ENCODE results near the gene MARF1.
"Not testable (repeated sequence)": the region's sequence is repeated elsewhere in the genome, so short reads cannot be mapped to it uniquely, and the experiment has no call there.

Gene MARF1

DNA sequence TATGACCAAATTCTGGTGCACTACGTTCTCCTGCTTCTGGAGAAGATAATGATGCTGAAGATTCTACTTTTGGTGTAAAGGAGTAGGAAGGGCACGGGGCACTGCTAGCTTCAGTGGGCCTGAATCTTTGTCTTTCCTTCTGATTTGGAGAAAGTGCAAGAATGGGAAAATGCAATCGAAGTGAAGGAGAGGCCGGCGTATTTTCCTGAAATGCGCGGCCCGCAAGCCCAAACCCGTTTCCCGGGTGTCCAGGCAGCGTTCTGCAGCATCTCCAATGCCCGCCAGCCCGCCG is 6.7 kb upstream of the MARF1 start:
- DNase-seq (ENCODE audit: low read depth) = no peak
- TF ChIP-seq, protein P1, sequence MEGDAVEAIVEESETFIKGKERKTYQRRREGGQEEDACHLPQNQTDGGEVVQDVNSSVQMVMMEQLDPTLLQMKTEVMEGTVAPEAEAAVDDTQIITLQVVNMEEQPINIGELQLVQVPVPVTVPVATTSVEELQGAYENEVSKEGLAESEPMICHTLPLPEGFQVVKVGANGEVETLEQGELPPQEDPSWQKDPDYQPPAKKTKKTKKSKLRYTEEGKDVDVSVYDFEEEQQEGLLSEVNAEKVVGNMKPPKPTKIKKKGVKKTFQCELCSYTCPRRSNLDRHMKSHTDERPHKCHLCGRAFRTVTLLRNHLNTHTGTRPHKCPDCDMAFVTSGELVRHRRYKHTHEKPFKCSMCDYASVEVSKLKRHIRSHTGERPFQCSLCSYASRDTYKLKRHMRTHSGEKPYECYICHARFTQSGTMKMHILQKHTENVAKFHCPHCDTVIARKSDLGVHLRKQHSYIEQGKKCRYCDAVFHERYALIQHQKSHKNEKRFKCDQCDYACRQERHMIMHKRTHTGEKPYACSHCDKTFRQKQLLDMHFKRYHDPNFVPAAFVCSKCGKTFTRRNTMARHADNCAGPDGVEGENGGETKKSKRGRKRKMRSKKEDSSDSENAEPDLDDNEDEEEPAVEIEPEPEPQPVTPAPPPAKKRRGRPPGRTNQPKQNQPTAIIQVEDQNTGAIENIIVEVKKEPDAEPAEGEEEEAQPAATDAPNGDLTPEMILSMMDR (IDR thresholded peaks at IDR 0.05; ENCODE audit: low read depth, low read length) = no peak
- no peak for TF ChIP-seq POLR2A (IDR thresholded peaks at IDR 0.05; ENCODE audit: extremely low read depth, insufficient read length)
- TF ChIP-seq MYC (IDR thresholded peaks at IDR 0.05; ENCODE audit: low read depth, low read length) = peak; percentile 3; the same call in 1 of the 2 replicates
- TF ChIP-seq, protein P2, sequence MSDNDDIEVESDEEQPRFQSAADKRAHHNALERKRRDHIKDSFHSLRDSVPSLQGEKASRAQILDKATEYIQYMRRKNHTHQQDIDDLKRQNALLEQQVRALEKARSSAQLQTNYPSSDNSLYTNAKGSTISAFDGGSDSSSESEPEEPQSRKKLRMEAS (IDR thresholded peaks at IDR 0.05; ENCODE audit: low read depth, low read length) = no peak
- H3K4me3 ChIP-seq (ENCODE audit: low read depth, low read length) = peak overlapping the region; percentile 55

DNA sequence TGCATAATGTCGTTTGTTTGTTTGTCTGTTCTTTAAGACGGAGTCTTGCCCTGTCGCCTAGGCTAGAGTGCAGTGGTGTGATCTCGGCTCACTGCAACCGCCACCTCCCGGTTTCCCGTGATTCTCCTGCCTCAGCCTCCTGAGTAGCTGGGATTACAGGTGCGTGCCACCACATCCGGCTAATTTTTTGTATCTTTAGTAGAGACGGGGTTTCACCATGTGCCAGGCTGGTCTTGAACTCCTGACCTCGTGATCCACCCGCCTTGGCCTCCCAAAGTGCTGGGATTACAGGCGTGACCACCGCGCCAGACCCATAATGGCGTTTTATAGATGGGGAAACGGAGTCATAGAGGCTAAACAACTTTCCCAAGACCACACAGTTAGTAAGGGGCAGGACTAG is 6.4 kb upstream of the MARF1 start:
- H3K4me3 ChIP-seq (ENCODE audit: low read depth, low read length) = peak overlapping the region; percentile 55
- DNase-seq (ENCODE audit: low read depth) = not testable (repeated sequence)

DNA sequence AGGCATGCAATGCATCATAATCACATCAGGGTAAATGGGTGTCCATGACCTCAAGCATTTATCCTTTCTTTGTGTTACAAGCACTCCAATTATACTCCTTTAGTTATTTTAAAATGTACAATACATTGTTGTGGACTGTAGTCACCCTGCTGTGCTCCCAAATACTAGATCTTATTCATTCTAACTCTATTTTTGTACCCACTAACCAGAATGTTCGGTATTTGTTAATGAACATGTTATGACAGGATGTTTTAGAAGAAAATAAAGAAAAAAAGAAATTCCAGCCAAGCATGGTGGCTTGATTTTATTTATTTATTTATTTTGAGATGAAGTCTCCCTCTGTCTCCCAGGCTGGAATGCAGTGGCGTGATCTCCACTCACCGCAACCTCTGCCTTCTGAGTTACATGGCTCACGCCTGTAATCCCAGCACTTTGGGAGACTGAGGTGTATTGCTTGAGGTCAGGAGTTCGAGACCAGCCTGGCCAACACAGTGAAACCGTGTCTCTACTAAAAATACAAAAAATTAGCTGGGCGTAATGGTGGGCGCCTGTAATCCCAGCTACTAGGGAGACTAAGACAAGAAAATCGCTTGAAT is 5.3 kb upstream of the MARF1 start:
- H3K4me3 ChIP-seq (ENCODE audit: low read depth, low read length) = no peak overlapping the region
- DNase-seq (ENCODE audit: low read depth) = no peak
- TF ChIP-seq, protein P1 (IDR thresholded peaks at IDR 0.05; ENCODE audit: low read depth, low read length) = no peak
- no peak for TF ChIP-seq POLR2A (IDR thresholded peaks at IDR 0.05; ENCODE audit: extremely low read depth, insufficient read length)

DNA sequence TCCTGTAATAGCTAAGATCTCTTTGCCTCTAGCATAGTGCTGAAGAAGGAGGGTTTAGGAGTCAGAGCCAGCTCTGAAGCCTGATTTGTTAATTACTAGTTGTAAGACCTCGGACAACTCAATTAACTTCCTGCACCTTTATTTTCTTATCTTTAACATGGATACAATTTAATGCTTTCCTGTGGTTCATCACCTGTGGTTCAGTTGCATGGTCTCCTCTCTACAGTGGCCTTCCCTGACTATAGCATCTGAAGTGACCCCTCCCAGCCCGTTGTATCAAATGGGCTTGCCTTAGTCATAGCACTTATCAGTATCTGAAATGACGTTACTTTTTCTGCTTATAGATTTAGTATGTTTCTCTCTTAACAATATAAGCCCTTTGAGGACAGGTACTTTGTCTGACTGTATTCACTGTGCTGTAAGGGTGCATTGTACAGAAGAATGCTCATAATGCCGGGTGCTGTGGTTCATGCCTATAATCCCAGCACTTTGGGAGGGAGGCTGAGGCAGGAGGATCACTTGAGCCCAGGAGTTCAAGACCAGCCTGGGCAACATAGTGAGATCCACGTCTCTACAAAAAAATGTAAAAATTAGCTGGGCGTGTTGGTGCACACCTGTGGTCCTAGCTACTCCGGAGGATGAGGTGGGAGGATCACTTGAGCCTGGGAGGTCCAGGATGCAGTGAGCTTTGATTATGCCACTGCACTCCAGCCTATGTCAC is 4.5 kb upstream of the MARF1 start:
- DNase-seq (ENCODE audit: low read depth) = no peak
- no peak overlapping the region for H3K4me3 ChIP-seq (ENCODE audit: low read depth, low read length)
- TF ChIP-seq POLR2A (IDR thresholded peaks at IDR 0.05; ENCODE audit: extremely low read depth, insufficient read length) (no peak), MYC (IDR thresholded peaks at IDR 0.05; ENCODE audit: low read depth, low read length) (no peak)
- TF ChIP-seq, protein P2 (IDR thresholded peaks at IDR 0.05; ENCODE audit: low read depth, low read length) = no peak
- TF ChIP-seq, protein P1 (IDR thresholded peaks at IDR 0.05; ENCODE audit: low read depth, low read length) = no peak

DNA sequence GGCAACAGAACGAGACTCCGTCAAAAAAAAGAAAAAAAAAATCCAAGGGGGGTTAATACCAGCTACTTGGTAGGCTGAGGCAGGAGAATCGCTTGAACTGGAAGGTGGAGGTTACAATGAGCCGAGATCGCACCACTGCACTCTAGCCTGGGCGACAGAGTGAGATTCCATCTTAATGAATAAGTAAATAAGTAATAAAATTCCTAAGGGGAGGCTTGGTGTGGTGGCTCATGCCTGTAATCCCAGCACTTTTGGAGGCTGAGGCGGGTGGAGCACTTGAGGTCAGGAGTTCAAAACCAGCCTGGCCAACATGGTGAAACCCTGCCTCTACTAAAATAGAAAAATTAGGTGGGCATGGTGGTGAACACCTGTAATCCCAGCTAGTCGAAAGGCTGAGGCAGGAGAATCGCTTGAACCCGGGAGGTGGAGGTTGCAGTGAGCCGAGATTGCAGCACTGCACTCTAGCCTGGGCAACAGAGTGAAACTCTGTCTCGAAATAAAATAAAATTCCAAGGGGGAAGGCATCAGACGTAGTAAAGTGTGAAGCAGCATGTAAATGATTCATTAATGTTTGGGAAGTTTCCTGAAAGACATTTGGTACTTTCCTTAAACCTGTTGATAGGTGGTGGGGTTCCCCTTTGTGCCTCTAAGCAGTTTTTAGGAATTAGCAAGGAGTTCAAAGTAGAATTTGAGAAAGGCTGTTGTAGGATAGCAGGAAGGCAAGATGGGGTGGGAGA is 3.8 kb upstream of the MARF1 start:
- DNase-seq (ENCODE audit: low read depth); H3K4me3 ChIP-seq (ENCODE audit: low read depth, low read length): not testable (repeated sequence)

DNA sequence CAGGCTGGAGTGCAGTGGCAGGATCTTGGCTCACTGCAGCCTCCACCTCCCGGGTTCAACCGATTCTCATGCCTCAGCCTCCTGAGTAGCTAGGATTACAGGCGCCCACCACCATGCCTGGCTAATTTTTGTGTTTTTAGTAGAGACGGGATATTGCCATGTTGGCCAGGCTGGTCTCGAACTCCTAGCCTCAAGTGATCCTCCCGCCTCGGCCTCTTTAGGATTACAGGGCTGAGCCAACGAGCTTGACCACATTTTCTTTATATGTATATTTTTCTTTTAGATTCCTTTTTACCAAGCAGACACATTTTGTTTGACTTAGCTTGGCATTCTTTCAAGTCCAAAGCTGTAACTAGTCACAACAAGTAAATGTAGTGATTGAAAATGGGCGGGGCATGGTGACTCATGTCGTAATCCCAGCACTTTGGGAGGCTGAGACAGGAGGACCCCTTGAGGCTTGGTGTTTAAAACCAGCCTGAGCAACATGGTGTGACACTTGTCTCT is 2.1 kb upstream of the MARF1 start:
- DNase-seq (ENCODE audit: low read depth) = peak; percentile 58

DNA sequence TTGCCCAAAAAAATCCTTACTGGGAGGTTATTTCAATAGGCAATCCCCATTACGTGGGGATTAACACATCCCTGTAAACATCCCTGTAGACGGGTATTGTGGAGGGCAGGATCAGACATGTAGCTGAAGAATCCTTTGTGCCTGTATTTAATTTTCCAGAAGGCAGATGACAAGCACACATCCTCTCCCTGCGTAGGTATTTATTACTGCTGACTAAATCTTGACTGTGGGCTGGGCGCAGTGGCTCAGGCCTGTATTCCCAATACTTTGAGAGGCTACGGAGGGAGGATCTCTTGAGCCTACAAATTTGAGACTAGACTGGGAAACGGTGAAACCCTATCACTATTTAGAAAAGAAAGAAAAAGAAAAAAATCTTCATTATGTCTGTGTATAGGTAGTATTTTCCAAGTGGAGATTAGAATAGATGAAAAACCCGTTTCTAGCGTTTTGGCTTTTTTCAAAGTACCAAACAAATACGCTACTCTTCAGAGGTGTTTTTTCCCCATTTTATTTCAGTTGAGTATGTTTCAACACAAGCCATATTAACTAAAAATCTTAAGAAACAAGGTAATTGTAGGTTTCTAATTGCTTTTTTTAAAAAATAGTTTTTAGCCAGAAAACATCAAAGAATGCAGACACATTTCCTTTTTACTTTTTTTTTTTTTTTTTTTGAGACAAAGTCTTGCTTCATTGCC is 1.5 kb upstream of the MARF1 start:
- no peak overlapping the region for H3K4me3 ChIP-seq (ENCODE audit: low read depth, low read length)
- TF ChIP-seq, protein P2 (IDR thresholded peaks at IDR 0.05; ENCODE audit: low read depth, low read length) = no peak
- TF ChIP-seq MYC (IDR thresholded peaks at IDR 0.05; ENCODE audit: low read depth, low read length) = no peak
- DNase-seq (ENCODE audit: low read depth) = no peak

More for the DNA sequence above, 2.1 kb upstream of the MARF1 start:
- H3K4me3 ChIP-seq (ENCODE audit: low read depth, low read length) = not testable (repeated sequence)

DNA sequence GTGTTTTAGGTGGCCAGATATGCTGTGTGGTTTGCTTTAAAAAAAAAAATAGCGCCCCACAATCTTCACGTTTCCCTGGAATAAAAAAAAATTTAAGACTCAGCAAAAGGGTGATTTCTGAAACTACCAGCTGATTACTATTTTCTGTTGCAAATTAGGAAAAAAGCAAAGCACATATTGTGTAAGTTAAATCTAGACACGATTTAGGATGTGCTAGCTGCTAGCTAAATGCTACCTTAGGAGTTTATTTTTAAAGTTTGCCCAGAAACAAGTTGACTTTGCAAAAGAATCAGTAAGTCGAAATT is 944 bp upstream of the MARF1 start:
- DNase-seq (ENCODE audit: low read depth) = no peak
- H3K4me3 ChIP-seq (ENCODE audit: low read depth, low read length) = peak overlapping the region; percentile 89
- no peak for TF ChIP-seq MYC (IDR thresholded peaks at IDR 0.05; ENCODE audit: low read depth, low read length)
- TF ChIP-seq, protein P2 (IDR thresholded peaks at IDR 0.05; ENCODE audit: low read depth, low read length) = no peak
- no peak for TF ChIP-seq POLR2A (IDR thresholded peaks at IDR 0.05; ENCODE audit: extremely low read depth, insufficient read length)
- TF ChIP-seq, protein P1 (IDR thresholded peaks at IDR 0.05; ENCODE audit: low read depth, low read length) = no peak
